A673 (cell line): ENCODE measurements around the gene PRKCA.

Experiments
- CTCF ChIP-seq: fragments of 300-800, 200-600 bp; sonication (generic); conservative IDR thresholded peaks from 2 replicates; pipeline ENCODE4 v1.5.1; 2017; ENCODE audit warnings: low read depth, mild to moderate bottlenecking, antibody characterized with exemption, low read length, moderate library complexity, mixed read lengths
- EZH2 ChIP-seq: fragments of 200-600 bp; sonication (generic); IDR thresholded peaks from 2 replicates; pipeline ENCODE4 v1.6.1; 2017; ENCODE audit warnings: borderline replicate concordance, low read depth, mild to moderate bottlenecking, mixed read lengths, antibody characterized with exemption, low read length; ENCODE audit not compliant: poor library complexity, severe bottlenecking

GRCh38 chr17:66378296-66378695 lies 75.9 kb downstream of the PRKCA start:
- no peak for TF ChIP-seq CTCF
- TF ChIP-seq EZH2 = no peak
